Measurements from ENCODE around the gene EFNA5. TPM values are rescaled to one million over a fixed set of nuclear protein-coding genes. Genes with fewer than 3 reads are reported as not detected.

The EFNA5 gene
- total RNA-seq, 2 donors from 2014 or later, result 5.6 to 7.2 TPM

- Histone ChIP-seq H3K27ac (no peak overlapping the region), H3K9me3 (no peaks in the 10 kb centered on the region), H3K4me3 (no peak overlapping the region), H3K27me3 (replicated peaks; ENCODE audit: insufficient read depth) (no peaks in the 10 kb centered on the region), H3K36me3 (no peaks in the 10 kb centered on the region), H3K4me1 (replicated peaks) (no peaks in the 10 kb centered on the region)
- DNase-seq (ENCODE audit: low spot score), result no peak
- TF ChIP-seq POLR2AphosphoS5 (IDR thresholded peaks at IDR 0.05) (no peak), CTCF (IDR thresholded peaks at IDR 0.05) (no peak)
- WGBS, result 61% methylated on average over 4 of the region's 4 CpGs
- intact Hi-C loops (cut with DNase I), result no loop called here
These were observed 76.3 kb downstream of the EFNA5 start for GRCh38 chr5:107594253-107595045.

- intact Hi-C loops (cut with DNase I), result no loop called here
- H3K27ac ChIP-seq, result no peak overlapping the region
These were observed 77.7 kb downstream of the EFNA5 start for GRCh38 chr5:107593009-107593408.

GRCh38 chr5:107592515-107592914, 78.2 kb downstream of the EFNA5 start:
- Histone ChIP-seq H3K9me3 (no peaks in the 10 kb centered on the region), H3K4me1 (replicated peaks) (no peaks in the 10 kb centered on the region), H3K36me3 (no peaks in the 10 kb centered on the region), H3K27ac (no peak overlapping the region), H3K27me3 (replicated peaks; ENCODE audit: insufficient read depth) (no peaks in the 10 kb centered on the region), H3K4me3 (no peak overlapping the region)
- intact Hi-C loops (cut with DNase I), result no loop called here
- no peak for DNase-seq (ENCODE audit: low spot score)
- WGBS, result 78% methylated on average over 7 of the region's 7 CpGs
- no peak for TF ChIP-seq CTCF (IDR thresholded peaks at IDR 0.05)
- no peak for TF ChIP-seq POLR2AphosphoS5 (IDR thresholded peaks at IDR 0.05)
- no peak for TF ChIP-seq POLR2A (IDR thresholded peaks at IDR 0.05)

More at GRCh38 chr5:107593009-107593408, 77.7 kb downstream of the EFNA5 start:
- TF ChIP-seq POLR2A (IDR thresholded peaks at IDR 0.05), result no peak
- no peak for TF ChIP-seq POLR2AphosphoS5 (IDR thresholded peaks at IDR 0.05)
- TF ChIP-seq CTCF (IDR thresholded peaks at IDR 0.05), result no peak
- no peak overlapping the region for H3K4me3 ChIP-seq
- H3K4me1 ChIP-seq (replicated peaks), result no peaks in the 10 kb centered on the region
- no peaks in the 10 kb centered on the region for H3K36me3 ChIP-seq
- no peak for DNase-seq (ENCODE audit: low spot score)
- WGBS, result 67% methylated on average over 3 of the region's 3 CpGs
- H3K27me3 ChIP-seq (replicated peaks; ENCODE audit: insufficient read depth), result no peaks in the 10 kb centered on the region
- no peaks in the 10 kb centered on the region for H3K9me3 ChIP-seq

- no peaks in the 10 kb centered on the region for H3K9me3 ChIP-seq
- WGBS, result 77% methylated on average over 1 of the region's 1 CpG
- H3K27ac ChIP-seq, result no peak overlapping the region
- no peak for DNase-seq (ENCODE audit: low spot score)
- H3K36me3 ChIP-seq, result no peaks in the 10 kb centered on the region
- no peak overlapping the region for H3K4me3 ChIP-seq
- H3K4me1 ChIP-seq (replicated peaks), result no peaks in the 10 kb centered on the region
- no peak for TF ChIP-seq CTCF (IDR thresholded peaks at IDR 0.05)
- no peak for TF ChIP-seq POLR2A (IDR thresholded peaks at IDR 0.05)
- TF ChIP-seq POLR2AphosphoS5 (IDR thresholded peaks at IDR 0.05), result no peak
- intact Hi-C loops (cut with DNase I), result no loop called here
- H3K27me3 ChIP-seq (replicated peaks; ENCODE audit: insufficient read depth), result no peaks in the 10 kb centered on the region
These were observed 80.1 kb downstream of the EFNA5 start for GRCh38 chr5:107590686-107591085.

Measured in prostate gland (tissue), 2 donors.